Measurements from ENCODE around the gene FOXD1.

DNA sequence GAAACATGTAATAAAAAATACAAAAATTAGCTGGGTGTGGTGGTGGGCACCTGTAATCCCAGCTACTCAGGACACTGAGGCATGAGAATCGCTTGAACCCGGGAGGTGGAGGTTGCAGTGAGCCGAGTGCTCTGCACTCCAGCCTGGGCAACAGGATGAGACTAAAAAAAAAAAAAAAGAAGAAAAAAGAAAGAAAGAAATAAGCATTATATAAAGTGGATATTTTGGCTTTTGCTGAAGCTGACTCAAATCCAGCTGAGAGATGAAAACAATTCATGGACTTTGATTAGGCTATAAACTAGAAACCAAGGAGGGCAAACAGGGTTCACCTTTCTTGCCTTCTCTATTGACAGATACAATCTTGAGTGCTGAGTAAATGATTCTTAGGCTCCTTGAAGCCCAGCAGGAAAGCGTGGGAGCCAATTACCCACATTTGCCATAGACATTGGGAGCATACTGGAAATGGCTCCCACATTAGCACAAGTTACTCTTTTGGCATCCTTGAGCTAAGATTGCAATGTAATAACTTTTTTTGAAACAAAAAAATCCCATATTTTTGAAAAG lies 47.3 kb upstream of the FOXD1 start:
- TF ChIP-seq, protein P1, sequence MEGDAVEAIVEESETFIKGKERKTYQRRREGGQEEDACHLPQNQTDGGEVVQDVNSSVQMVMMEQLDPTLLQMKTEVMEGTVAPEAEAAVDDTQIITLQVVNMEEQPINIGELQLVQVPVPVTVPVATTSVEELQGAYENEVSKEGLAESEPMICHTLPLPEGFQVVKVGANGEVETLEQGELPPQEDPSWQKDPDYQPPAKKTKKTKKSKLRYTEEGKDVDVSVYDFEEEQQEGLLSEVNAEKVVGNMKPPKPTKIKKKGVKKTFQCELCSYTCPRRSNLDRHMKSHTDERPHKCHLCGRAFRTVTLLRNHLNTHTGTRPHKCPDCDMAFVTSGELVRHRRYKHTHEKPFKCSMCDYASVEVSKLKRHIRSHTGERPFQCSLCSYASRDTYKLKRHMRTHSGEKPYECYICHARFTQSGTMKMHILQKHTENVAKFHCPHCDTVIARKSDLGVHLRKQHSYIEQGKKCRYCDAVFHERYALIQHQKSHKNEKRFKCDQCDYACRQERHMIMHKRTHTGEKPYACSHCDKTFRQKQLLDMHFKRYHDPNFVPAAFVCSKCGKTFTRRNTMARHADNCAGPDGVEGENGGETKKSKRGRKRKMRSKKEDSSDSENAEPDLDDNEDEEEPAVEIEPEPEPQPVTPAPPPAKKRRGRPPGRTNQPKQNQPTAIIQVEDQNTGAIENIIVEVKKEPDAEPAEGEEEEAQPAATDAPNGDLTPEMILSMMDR (conservative IDR thresholded peaks at IDR 0.05; ENCODE audit: low read depth, low read length) = no peak
- no peak for TF ChIP-seq POLR2A (IDR thresholded peaks at IDR 0.05; ENCODE audit: low read depth, low read length)
- TF ChIP-seq MAZ (IDR thresholded peaks at IDR 0.05; ENCODE audit: borderline replicate concordance, low read depth, low read length) = no peak
- TF ChIP-seq MAFK (IDR thresholded peaks at IDR 0.05; ENCODE audit: low read depth, low read length) = no peak

All from IMR-90 (cell line).